GM12878 (cell line): ENCODE measurements around the gene MUC5B. TPM values are rescaled to one million over a fixed set of nuclear protein-coding genes. Genes with fewer than 3 reads are reported as not detected.

ENCODE experiments used
- MTA2 ChIP-seq: fragments of 450-650 bp; IDR thresholded peaks from 2 replicates; pipeline ENCODE4 v1.6.1; 2016; ENCODE audit warnings: low read depth, mild to moderate bottlenecking, moderate library complexity
- NBN ChIP-seq: fragments of 450-650 bp; IDR thresholded peaks from 2 replicates; pipeline ENCODE4 v1.6.1; 2016
- NFIC ChIP-seq: IDR thresholded peaks from 2 replicates; pipeline ENCODE4 v1.6.1; 2012; ENCODE audit warnings: low read depth, mild to moderate bottlenecking, inconsistent platforms, low read length, moderate library complexity
- NFXL1 ChIP-seq: fragments of 450-650 bp; IDR thresholded peaks from 2 replicates; pipeline ENCODE4 v1.6.1; 2017; ENCODE audit warnings: antibody characterized with exemption, mild to moderate bottlenecking, borderline replicate concordance
- SMAD5 ChIP-seq: IDR thresholded peaks from 2 replicates; pipeline ENCODE4 v1.6.1; 2016; ENCODE audit warnings: antibody characterized with exemption, low read depth
- SUPT20H ChIP-seq: IDR thresholded peaks from 2 replicates; pipeline ENCODE4 v1.6.1; 2011; ENCODE audit warnings: low read depth, mild to moderate bottlenecking, low read length, moderate library complexity, borderline replicate concordance; ENCODE audit not compliant: control insufficient read depth
- YBX1 ChIP-seq: fragments of 450-650 bp; IDR thresholded peaks from 2 replicates; pipeline ENCODE4 v1.6.1; 2016; ENCODE audit warnings: antibody characterized with exemption
- ZNF24 ChIP-seq: fragments of 450-650 bp; IDR thresholded peaks from 2 replicates; pipeline ENCODE4 v1.6.1; 2017; ENCODE audit warnings: antibody characterized with exemption, mild to moderate bottlenecking
- polyA plus RNA-seq, 11 experiments: library from polyadenylated mRNA; depleted of rRNA in 4 of 11; unstranded in 6 of 11; stranded (reverse) in 5 of 11; fragments of >200 nt; fragmentation: Nextera tagmentation in 4 of 11; fragmentation: Illumina TruSeq in 1 of 11; extraction: Ambion mirVana in 4 of 11; extraction: Trizol in 1 of 11; gene quantifications; 1 replicate in 1 of 11; 2 replicates in 10 of 11; pipeline versions ENCODE4 v1.2.1 to v1.2.3, GENCODE V29; 2011 to 2016; ENCODE audit warnings: inconsistent platforms in 2 of 11, missing spikeins in 2 of 11, low read depth in 1 of 11
- total RNA-seq, 4 experiments: library from RNA; depleted of rRNA in 3 of 4; stranded (reverse); fragments of >200 nt in 3 of 4; fragmentation: Illumina TruSeq in 1 of 4; extraction: Trizol in 1 of 4; gene quantifications; 2 replicates each; pipeline versions ENCODE4 v1.2.1 to v1.2.3, GENCODE V29; 2013 to 2021
- TF ChIP-seq, protein P1 (sequence below): fragments of 450-650 bp; IDR thresholded peaks from 2 replicates; pipeline ENCODE4 v1.6.1; 2017; ENCODE audit warnings: mild to moderate bottlenecking, moderate library complexity
- TF ChIP-seq, protein P2 (sequence below): fragments of 450-650 bp; IDR thresholded peaks from 2 replicates; pipeline ENCODE4 v1.6.1; 2018; ENCODE audit warnings: borderline replicate concordance, mild to moderate bottlenecking; ENCODE audit not compliant: partially characterized antibody

MUC5B gene
- total and polyA plus RNA-seq, 10 of the 15 experiments (the other 5 are each of a cell fraction or from before 2014, with no cell fraction given): 1.5 TPM; not detected in 9

DNA sequence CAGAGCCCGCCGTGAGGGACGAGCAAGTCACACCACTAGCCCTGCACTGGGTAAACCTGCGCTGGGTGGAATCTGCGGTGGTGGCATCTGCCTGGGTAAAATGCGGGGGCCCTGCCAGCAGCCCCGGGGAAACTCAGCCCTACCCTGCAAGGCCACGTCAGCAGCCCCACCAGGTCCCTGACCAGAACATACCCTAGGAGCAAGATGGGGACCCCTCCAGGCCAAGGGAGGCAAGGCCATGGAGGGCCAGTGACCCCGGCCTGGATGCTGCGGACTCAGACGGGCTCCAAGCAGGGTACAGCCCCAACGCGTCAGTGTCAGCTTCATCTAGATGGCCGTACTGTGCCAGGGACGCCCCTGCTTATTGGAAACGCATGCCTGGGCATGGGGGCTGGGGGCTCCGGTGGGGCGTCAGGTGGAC lies 60.2 kb downstream of the MUC5B start (continued):
- TF ChIP-seq, protein P1, sequence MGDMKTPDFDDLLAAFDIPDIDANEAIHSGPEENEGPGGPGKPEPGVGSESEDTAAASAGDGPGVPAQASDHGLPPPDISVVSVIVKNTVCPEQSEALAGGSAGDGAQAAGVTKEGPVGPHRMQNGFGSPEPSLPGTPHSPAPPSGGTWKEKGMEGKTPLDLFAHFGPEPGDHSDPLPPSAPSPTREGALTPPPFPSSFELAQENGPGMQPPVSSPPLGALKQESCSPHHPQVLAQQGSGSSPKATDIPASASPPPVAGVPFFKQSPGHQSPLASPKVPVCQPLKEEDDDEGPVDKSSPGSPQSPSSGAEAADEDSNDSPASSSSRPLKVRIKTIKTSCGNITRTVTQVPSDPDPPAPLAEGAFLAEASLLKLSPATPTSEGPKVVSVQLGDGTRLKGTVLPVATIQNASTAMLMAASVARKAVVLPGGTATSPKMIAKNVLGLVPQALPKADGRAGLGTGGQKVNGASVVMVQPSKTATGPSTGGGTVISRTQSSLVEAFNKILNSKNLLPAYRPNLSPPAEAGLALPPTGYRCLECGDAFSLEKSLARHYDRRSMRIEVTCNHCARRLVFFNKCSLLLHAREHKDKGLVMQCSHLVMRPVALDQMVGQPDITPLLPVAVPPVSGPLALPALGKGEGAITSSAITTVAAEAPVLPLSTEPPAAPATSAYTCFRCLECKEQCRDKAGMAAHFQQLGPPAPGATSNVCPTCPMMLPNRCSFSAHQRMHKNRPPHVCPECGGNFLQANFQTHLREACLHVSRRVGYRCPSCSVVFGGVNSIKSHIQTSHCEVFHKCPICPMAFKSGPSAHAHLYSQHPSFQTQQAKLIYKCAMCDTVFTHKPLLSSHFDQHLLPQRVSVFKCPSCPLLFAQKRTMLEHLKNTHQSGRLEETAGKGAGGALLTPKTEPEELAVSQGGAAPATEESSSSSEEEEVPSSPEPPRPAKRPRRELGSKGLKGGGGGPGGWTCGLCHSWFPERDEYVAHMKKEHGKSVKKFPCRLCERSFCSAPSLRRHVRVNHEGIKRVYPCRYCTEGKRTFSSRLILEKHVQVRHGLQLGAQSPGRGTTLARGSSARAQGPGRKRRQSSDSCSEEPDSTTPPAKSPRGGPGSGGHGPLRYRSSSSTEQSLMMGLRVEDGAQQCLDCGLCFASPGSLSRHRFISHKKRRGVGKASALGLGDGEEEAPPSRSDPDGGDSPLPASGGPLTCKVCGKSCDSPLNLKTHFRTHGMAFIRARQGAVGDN: no peak
- TF ChIP-seq YBX1: no peak
- no peak for TF ChIP-seq MTA2
- no peak for TF ChIP-seq NFIC
- TF ChIP-seq, protein P2, sequence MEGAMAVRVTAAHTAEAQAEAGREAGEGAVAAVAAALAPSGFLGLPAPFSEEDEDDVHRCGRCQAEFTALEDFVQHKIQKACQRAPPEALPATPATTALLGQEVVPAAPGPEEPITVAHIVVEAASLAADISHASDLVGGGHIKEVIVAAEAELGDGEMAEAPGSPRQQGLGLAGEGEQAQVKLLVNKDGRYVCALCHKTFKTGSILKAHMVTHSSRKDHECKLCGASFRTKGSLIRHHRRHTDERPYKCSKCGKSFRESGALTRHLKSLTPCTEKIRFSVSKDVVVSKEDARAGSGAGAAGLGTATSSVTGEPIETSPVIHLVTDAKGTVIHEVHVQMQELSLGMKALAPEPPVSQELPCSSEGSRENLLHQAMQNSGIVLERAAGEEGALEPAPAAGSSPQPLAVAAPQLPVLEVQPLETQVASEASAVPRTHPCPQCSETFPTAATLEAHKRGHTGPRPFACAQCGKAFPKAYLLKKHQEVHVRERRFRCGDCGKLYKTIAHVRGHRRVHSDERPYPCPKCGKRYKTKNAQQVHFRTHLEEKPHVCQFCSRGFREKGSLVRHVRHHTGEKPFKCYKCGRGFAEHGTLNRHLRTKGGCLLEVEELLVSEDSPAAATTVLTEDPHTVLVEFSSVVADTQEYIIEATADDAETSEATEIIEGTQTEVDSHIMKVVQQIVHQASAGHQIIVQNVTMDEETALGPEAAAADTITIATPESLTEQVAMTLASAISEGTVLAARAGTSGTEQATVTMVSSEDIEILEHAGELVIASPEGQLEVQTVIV: no peak
- no peak for TF ChIP-seq SMAD5
- no peak for TF ChIP-seq NFXL1
- TF ChIP-seq SUPT20H: no peak
- no peak for TF ChIP-seq NBN
- no peak for TF ChIP-seq ZNF24
